H9 (cell line): Measurements from ENCODE around the gene CCDC13. TPM values are rescaled to one million over a fixed set of nuclear protein-coding genes. Genes with fewer than 3 reads are reported as not detected.

Experiments used
- DNase-seq: peaks from one replicate; pipeline ENCODE4 v3.0.0-alpha.2; 2017
- H2AFZ ChIP-seq: one replicate; pipeline ENCODE4 v1.6.1; 2013; ENCODE audit warnings: mild to moderate bottlenecking, low read length, control low read depth, moderate library complexity
- H2AK5ac ChIP-seq: 2 replicates; pipeline ENCODE4 v1.6.1; 2013; ENCODE audit warnings: low read length, control low read depth, mixed read lengths; ENCODE audit not compliant: insufficient read length
- H2BK120ac ChIP-seq: one replicate; pipeline ENCODE4 v1.6.1; 2013; ENCODE audit warnings: low read depth, mild to moderate bottlenecking, low read length, control low read depth, inconsistent platforms; ENCODE audit not compliant: poor library complexity, severe bottlenecking
- H2BK12ac ChIP-seq: 2 replicates; pipeline ENCODE4 v1.6.1; 2013; ENCODE audit warnings: low read length, control low read depth, mixed read lengths, low read depth; ENCODE audit not compliant: insufficient read length
- H2BK15ac ChIP-seq: 2 replicates; pipeline ENCODE4 v1.6.1; 2013; ENCODE audit warnings: low read depth, low read length, control low read depth
- H2BK20ac ChIP-seq: one replicate; pipeline ENCODE4 v1.6.1; 2013; ENCODE audit warnings: low read depth, mild to moderate bottlenecking, low read length, control low read depth, inconsistent platforms; ENCODE audit not compliant: poor library complexity, severe bottlenecking
- H2BK5ac ChIP-seq: 2 replicates; pipeline ENCODE4 v1.6.1; 2013; ENCODE audit warnings: low read length, control low read depth, mixed read lengths; ENCODE audit not compliant: insufficient read length
- H3K14ac ChIP-seq: 2 replicates; pipeline ENCODE4 v1.6.1; 2013; ENCODE audit warnings: low read length, control low read depth; ENCODE audit not compliant: insufficient read depth
- H3K18ac ChIP-seq: 2 replicates; pipeline ENCODE4 v1.6.1; 2013; ENCODE audit warnings: low read depth, mild to moderate bottlenecking, mixed read lengths, low read length, control low read depth; ENCODE audit not compliant: insufficient read length
- H3K23ac ChIP-seq: 2 replicates; pipeline ENCODE4 v1.6.1; 2013; ENCODE audit warnings: low read length, control low read depth, mixed read lengths, low read depth; ENCODE audit not compliant: insufficient read length
- H3K23me2 ChIP-seq: 2 replicates; pipeline ENCODE4 v1.6.1; 2013; ENCODE audit warnings: low read depth, mild to moderate bottlenecking, mixed read lengths, low read length, control low read depth; ENCODE audit not compliant: insufficient read length, poor library complexity, severe bottlenecking
- H3K27ac ChIP-seq: 2 replicates; pipeline ENCODE4 v1.5.1; 2013; ENCODE audit warnings: low read length, control low read depth, mixed read lengths, low read depth; ENCODE audit not compliant: insufficient read length
- H3K27me3 ChIP-seq: 2 replicates; pipeline ENCODE4 v1.6.1; 2013; ENCODE audit warnings: low read length, control low read depth, inconsistent platforms; ENCODE audit not compliant: insufficient read depth
- H3K4ac ChIP-seq: 2 replicates; pipeline ENCODE4 v1.6.1; 2013; ENCODE audit warnings: low read depth, mild to moderate bottlenecking, control low read depth, inconsistent platforms, low read length, moderate library complexity
- H3K4me1 ChIP-seq: 2 replicates; pipeline ENCODE4 v1.6.1; 2013; ENCODE audit warnings: low read length, control low read depth, inconsistent platforms; ENCODE audit not compliant: insufficient read depth
- H3K4me2 ChIP-seq: 2 replicates; pipeline ENCODE4 v1.6.1; 2013; ENCODE audit warnings: low read length, control low read depth, mixed read lengths; ENCODE audit not compliant: insufficient read length, insufficient read depth
- H3K56ac ChIP-seq: 2 replicates; pipeline ENCODE4 v1.6.1; 2013; ENCODE audit warnings: low read depth, mild to moderate bottlenecking, mixed read lengths, low read length, control low read depth; ENCODE audit not compliant: insufficient read length
- H3K79me1 ChIP-seq: 2 replicates; pipeline ENCODE4 v1.6.1; 2013; ENCODE audit warnings: low read depth, mild to moderate bottlenecking, moderate library complexity, low read length, control low read depth, inconsistent platforms; ENCODE audit not compliant: insufficient read depth, poor library complexity, severe bottlenecking
- H3K79me2 ChIP-seq: 2 replicates; pipeline ENCODE4 v1.6.1; 2013; ENCODE audit warnings: low read length, control low read depth, inconsistent platforms; ENCODE audit not compliant: insufficient read depth
- H3K9ac ChIP-seq: 2 replicates; pipeline ENCODE4 v1.6.1; 2013; ENCODE audit warnings: low read length, control low read depth, mixed read lengths; ENCODE audit not compliant: insufficient read length; ENCODE audit errors: extremely low read depth
- H3K9me3 ChIP-seq: one replicate; pipeline ENCODE4 v1.6.1; 2013; ENCODE audit warnings: low read depth, low read length, inconsistent platforms; ENCODE audit not compliant: control insufficient read depth
- H3T11ph ChIP-seq: one replicate; pipeline ENCODE4 v1.6.1; 2013; ENCODE audit warnings: mild to moderate bottlenecking, low read length, control low read depth, inconsistent platforms
- H4K20me1 ChIP-seq: one replicate; pipeline ENCODE4 v1.6.1; 2013; ENCODE audit not compliant: control insufficient read depth, insufficient read length, insufficient read depth
- H4K5ac ChIP-seq: 2 replicates; pipeline ENCODE4 v1.6.1; 2013; ENCODE audit warnings: low read depth, mild to moderate bottlenecking, mixed read lengths, low read length, control low read depth; ENCODE audit not compliant: insufficient read length
- H4K8ac ChIP-seq: replicated peaks from 2 replicates; pipeline ENCODE4 v1.6.1; 2013; ENCODE audit warnings: low read length, control low read depth, mixed read lengths, low read depth; ENCODE audit not compliant: insufficient read length
- H4K91ac ChIP-seq: 2 replicates; pipeline ENCODE4 v1.6.1; 2013; ENCODE audit warnings: low read depth, mild to moderate bottlenecking, moderate library complexity, mixed read lengths, low read length, control low read depth; ENCODE audit not compliant: insufficient read length
- H3K27ac Mint-ChIP-seq, 3 experiments: 2 replicates in 2 of 3; 3 replicates in 1 of 3; pipeline ENCODE4 v1.8.0; 2020 to 2021; ENCODE audit warnings: mixed read lengths in 3 of 3, mild to moderate bottlenecking in 1 of 3, moderate library complexity in 1 of 3
- H3K27me3 Mint-ChIP-seq: 2 replicates; pipeline ENCODE4 v1.8.0; 2021; ENCODE audit warnings: low read depth, mild to moderate bottlenecking, moderate library complexity, mixed read lengths
- H3K36me3 Mint-ChIP-seq, 3 experiments: 2 replicates in 2 of 3; 3 replicates in 1 of 3; pipeline ENCODE4 v1.8.0; 2020 to 2021; ENCODE audit warnings: low read depth in 3 of 3, mixed read lengths in 3 of 3; ENCODE audit not compliant: insufficient read depth in 1 of 3
- H3K4me1 Mint-ChIP-seq, 2 experiments: 2 replicates each; pipeline ENCODE4 v1.8.0; 2020; ENCODE audit warnings: mixed read lengths in 2 of 2
- H3K4me3 Mint-ChIP-seq, 2 experiments: 2 replicates in 1 of 2; 3 replicates in 1 of 2; pipeline ENCODE4 v1.8.0; 2020 to 2021; ENCODE audit warnings: mild to moderate bottlenecking in 2 of 2, mixed read lengths in 2 of 2, moderate library complexity in 1 of 2
- H3K9me3 Mint-ChIP-seq, 2 experiments: 2 replicates in 1 of 2; 3 replicates in 1 of 2; pipeline ENCODE4 v1.8.0; 2020; ENCODE audit warnings: mild to moderate bottlenecking in 2 of 2, mixed read lengths in 2 of 2, moderate library complexity in 1 of 2
- CTCF ChIP-seq: fragments of 200-600 bp; sonication (generic); conservative IDR thresholded peaks from 3 replicates; pipeline ENCODE4 v1.8.0; 2021; ENCODE audit warnings: antibody characterized with exemption, mild to moderate bottlenecking
- WGBS: extraction: QIAGEN DNeasy Blood & Tissue Kit; methylation state at CpG from one replicate; pipeline ENCODE4 v1.1.7; 2013; ENCODE audit warnings: missing lambda C conversion rate, low lambda C conversion rate, mixed read lengths; ENCODE audit not compliant: insufficient read length; ENCODE audit errors: extremely low coverage; 5-methylcytosine and 5-hydroxymethylcytosine counted together
- total RNA-seq: library from RNA; stranded (reverse); gene quantifications from 2 replicates; pipeline ENCODE4 v1.2.1, GENCODE V29; 2021

CCDC13 gene
- total RNA-seq, 1 experiment from 2014 or later, result not detected

DNA sequence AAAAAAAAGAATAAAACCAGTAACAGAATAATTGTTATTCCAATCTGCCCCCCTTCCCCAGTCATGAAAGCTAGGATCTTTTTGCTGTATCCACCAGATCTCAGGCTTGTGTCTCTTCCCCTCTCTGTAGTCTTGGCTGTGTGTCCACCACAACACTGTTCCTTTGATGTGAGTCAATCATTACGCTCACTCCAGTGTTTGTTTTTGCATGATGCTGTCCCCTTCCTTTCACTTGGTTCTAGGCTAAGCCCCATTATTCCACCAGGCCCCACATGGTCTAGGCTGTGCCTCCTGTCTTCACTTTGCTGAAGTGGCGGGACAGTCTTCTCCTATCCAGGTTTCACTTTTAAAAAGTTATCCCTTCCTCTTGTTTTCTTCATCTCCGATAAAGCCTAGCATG, 49.8 kb upstream of the CCDC13 start:
- H3K4me3 Mint-ChIP-seq, result no peak overlapping the region
- no peak overlapping the region for H2BK120ac ChIP-seq

More for the DNA sequence above, 49.8 kb upstream of the CCDC13 start:
- peaks cover 4 to 15% of the 10 kb centered on the region in 2 experiments for H3K4me1 Mint-ChIP-seq
- no peak overlapping the region for H2BK20ac ChIP-seq
- no peaks in the 10 kb centered on the region for H3K23me2 ChIP-seq
- no peak overlapping the region for H4K5ac ChIP-seq
- H3K9me3 Mint-ChIP-seq, result no peaks in the 10 kb centered on the region
- H2AFZ ChIP-seq, result peak overlapping the region; percentile 78
- no peak overlapping the region for H3K18ac ChIP-seq
- H3K79me2 ChIP-seq, result no peaks in the 10 kb centered on the region
- H3K56ac ChIP-seq, result peak overlapping the region; percentile 50
- no peak overlapping the region for H4K91ac ChIP-seq
- no peak overlapping the region for H4K8ac ChIP-seq
- H3K4ac ChIP-seq, result no peak overlapping the region
- H3K14ac ChIP-seq, result no peak overlapping the region
- H4K20me1 ChIP-seq, result no peaks in the 10 kb centered on the region
- H2BK5ac ChIP-seq, result no peak overlapping the region
- H3K27ac Mint-ChIP-seq, result no peak overlapping the region
- H2AK5ac ChIP-seq, result no peak overlapping the region
- H3K27me3 Mint-ChIP-seq, result no peaks in the 10 kb centered on the region
- H3K27me3 ChIP-seq, result no peaks in the 10 kb centered on the region
- no peaks in the 10 kb centered on the region for H3K79me1 ChIP-seq
- H3K9ac ChIP-seq, result no peak overlapping the region
- no peaks in the 10 kb centered on the region for H3K4me1 ChIP-seq
- no peak for TF ChIP-seq CTCF
- no peak overlapping the region for H3K4me2 ChIP-seq
- no peak overlapping the region for H3T11ph ChIP-seq
- WGBS, result no CpG with 5 or more reads among the region's 3 CpGs
- no peaks in the 10 kb centered on the region for H3K36me3 Mint-ChIP-seq
- DNase-seq, result no peak
- no peak overlapping the region for H3K23ac ChIP-seq
- no peak overlapping the region for H2BK12ac ChIP-seq
- H3K9me3 ChIP-seq, result no peaks in the 10 kb centered on the region
- H2BK15ac ChIP-seq, result no peak overlapping the region
- no peak overlapping the region for H3K27ac ChIP-seq
